NOMO-1 (cell line): ENCODE results near the gene SLC66A2.
"Not testable (repeated sequence)": the region's sequence is repeated elsewhere in the genome, so short reads cannot be mapped to it uniquely, and the experiment has no call there.

Source experiments
- DNase-seq, 2 experiments: peaks; one replicate each; lab custom pipeline; 2025; ENCODE audit not compliant: unreplicated experiment in 2 of 2; lab: John Stamatoyannopoulos, UW

The SLC66A2 gene

GRCh38 chr18:79883461-79884293, 67.8 kb downstream of the SLC66A2 start:
- no peak for DNase-seq

- no peak for DNase-seq
Observed at GRCh38 chr18:79882522-79883241, 68.8 kb downstream of the SLC66A2 start.

GRCh38 chr18:79881695-79882094, 69.8 kb downstream of the SLC66A2 start:
- no peak for DNase-seq

- DNase-seq: no peak
Observed at GRCh38 chr18:79879566-79879965, 71.9 kb downstream of the SLC66A2 start.

GRCh38 chr18:79878741-79879378, 72.6 kb downstream of the SLC66A2 start:
- DNase-seq: no peak

- DNase-seq: not testable (repeated sequence)
Observed at GRCh38 chr18:79878246-79878645, 73.2 kb downstream of the SLC66A2 start.

GRCh38 chr18:79877163-79878091, 74.0 kb downstream of the SLC66A2 start:
- DNase-seq: no peak

- no peak for DNase-seq
Observed at GRCh38 chr18:79876497-79876896, 75.0 kb downstream of the SLC66A2 start.

- DNase-seq: no peak
Observed at GRCh38 chr18:79875931-79876461, 75.5 kb downstream of the SLC66A2 start.

- no peak for DNase-seq
Observed at GRCh38 chr18:79875531-79875919, 75.9 kb downstream of the SLC66A2 start.

- DNase-seq: no peak
Observed at GRCh38 chr18:79874553-79875530, 76.6 kb downstream of the SLC66A2 start.

- no peak for DNase-seq
Observed at GRCh38 chr18:79873449-79874110, 77.9 kb downstream of the SLC66A2 start.

GRCh38 chr18:79872527-79873444, 78.7 kb downstream of the SLC66A2 start:
- DNase-seq: no peak

GRCh38 chr18:79871481-79872091, 79.9 kb downstream of the SLC66A2 start:
- DNase-seq: no peak

- no peak for DNase-seq
Observed at GRCh38 chr18:79871026-79871390, 80.4 kb downstream of the SLC66A2 start.

GRCh38 chr18:79870301-79871025, 81.0 kb downstream of the SLC66A2 start:
- no peak for DNase-seq
